HepG2 (cell line): ENCODE measurements around the gene FOXN3.

Experiments
- BRD4 ChIP-seq: sonication (generic); formaldehyde crosslinking; IDR thresholded peaks from 2 replicates; pipeline ENCODE4 v1.4.0; 2020; ENCODE audit warnings: missing genetic modification reagents
- ETV5 ChIP-seq: IDR thresholded peaks from 2 replicates; pipeline ENCODE4 v1.6.1; 2018; ENCODE audit warnings: missing biosample characterization, missing genetic modification reagents, inconsistent platforms, borderline replicate concordance
- RAD51 ChIP-seq: fragments of 450-650 bp; IDR thresholded peaks from 2 replicates; pipeline ENCODE4 v1.6.1; 2016; ENCODE audit warnings: borderline replicate concordance
- RFX5 ChIP-seq: IDR thresholded peaks from 2 replicates; pipeline ENCODE4 v1.6.1; 2011; ENCODE audit warnings: low read depth, low read length, improper control_type of control experiment
- ZNF20 ChIP-seq: sonication (generic); formaldehyde crosslinking; IDR thresholded peaks from 2 replicates; pipeline ENCODE4 v1.4.0; 2020; ENCODE audit warnings: mild to moderate bottlenecking, moderate library complexity, missing genetic modification reagents
- TF ChIP-seq, protein P1 (sequence below): IDR thresholded peaks from 2 replicates; pipeline ENCODE4 v1.6.1; 2012; ENCODE audit warnings: inconsistent platforms
- TF ChIP-seq, protein P2 (sequence below): sonication (generic); formaldehyde crosslinking; IDR thresholded peaks from 2 replicates; pipeline ENCODE4 v1.4.0; 2020; ENCODE audit warnings: missing genetic modification reagents

DNA sequence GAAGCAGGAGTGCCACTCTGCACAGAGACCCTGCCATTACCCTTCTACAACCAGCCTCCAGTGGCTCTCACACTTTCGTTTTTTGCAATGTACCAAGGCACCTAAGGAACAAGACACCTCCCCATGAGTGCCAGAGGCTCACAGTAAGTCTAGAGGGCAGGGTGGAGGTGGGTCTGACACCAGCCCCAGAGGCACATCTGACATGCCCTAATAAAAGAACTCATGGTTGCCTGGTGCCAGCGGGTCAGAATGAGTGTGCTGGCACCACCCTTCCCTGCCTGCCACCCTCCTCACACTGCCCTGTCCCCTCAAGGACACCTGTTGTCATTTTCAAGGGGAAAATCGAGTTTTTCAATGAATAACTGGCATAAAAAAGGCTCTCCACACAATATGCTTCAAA, 161.2 kb downstream of the FOXN3 start:
- TF ChIP-seq RFX5 (no peak), ETV5 (no peak), RAD51 (no peak), ZNF20 (CRISPR knock-in tag) (no peak), BRD4 (no peak)
- TF ChIP-seq, protein P1, sequence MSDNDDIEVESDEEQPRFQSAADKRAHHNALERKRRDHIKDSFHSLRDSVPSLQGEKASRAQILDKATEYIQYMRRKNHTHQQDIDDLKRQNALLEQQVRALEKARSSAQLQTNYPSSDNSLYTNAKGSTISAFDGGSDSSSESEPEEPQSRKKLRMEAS = no peak
- TF ChIP-seq, protein P2, sequence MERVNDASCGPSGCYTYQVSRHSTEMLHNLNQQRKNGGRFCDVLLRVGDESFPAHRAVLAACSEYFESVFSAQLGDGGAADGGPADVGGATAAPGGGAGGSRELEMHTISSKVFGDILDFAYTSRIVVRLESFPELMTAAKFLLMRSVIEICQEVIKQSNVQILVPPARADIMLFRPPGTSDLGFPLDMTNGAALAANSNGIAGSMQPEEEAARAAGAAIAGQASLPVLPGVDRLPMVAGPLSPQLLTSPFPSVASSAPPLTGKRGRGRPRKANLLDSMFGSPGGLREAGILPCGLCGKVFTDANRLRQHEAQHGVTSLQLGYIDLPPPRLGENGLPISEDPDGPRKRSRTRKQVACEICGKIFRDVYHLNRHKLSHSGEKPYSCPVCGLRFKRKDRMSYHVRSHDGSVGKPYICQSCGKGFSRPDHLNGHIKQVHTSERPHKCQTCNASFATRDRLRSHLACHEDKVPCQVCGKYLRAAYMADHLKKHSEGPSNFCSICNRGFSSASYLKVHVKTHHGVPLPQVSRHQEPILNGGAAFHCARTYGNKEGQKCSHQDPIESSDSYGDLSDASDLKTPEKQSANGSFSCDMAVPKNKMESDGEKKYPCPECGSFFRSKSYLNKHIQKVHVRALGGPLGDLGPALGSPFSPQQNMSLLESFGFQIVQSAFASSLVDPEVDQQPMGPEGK (CRISPR knock-in tag) = no peak
